ENCODE measurements around the gene HPCAL1.

- TF ChIP-seq POLR2AphosphoS5 (IDR thresholded peaks at IDR 0.05) (no peak), CTCF (IDR thresholded peaks at IDR 0.05) (no peak), POLR2A (IDR thresholded peaks at IDR 0.05) (no peak)
Observed at GRCh38 chr2:10424051-10424450, 121.3 kb downstream of the HPCAL1 start.

Data from prostate gland (tissue), 2 donors.